ENCODE data around the gene PLCB1.

DNA sequence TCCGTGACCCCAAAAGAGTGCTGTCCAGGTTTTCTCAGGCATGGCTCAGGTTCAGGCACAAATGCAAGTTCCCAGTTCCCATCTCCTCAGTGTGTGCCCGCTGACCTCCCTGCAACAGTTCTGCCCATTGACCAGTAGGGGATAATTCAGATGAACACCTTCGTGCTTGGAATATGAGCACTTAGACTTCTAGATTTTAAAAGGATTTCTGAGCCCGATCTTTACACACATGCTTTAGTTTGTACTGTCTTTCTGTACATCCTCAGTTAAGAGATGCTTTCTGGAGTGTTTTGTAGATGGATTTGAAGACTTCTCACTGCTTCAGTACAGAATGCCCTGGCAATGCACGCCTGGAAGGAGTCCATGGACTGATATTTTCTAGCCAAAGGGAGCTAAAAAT, 697.2 kb downstream of the PLCB1 start:
- no peak for TF ChIP-seq EZH2 (IDR thresholded peaks at IDR 0.05; ENCODE audit: borderline replicate concordance, low read depth, low read length, severe bottlenecking)
- TF ChIP-seq, protein P1, sequence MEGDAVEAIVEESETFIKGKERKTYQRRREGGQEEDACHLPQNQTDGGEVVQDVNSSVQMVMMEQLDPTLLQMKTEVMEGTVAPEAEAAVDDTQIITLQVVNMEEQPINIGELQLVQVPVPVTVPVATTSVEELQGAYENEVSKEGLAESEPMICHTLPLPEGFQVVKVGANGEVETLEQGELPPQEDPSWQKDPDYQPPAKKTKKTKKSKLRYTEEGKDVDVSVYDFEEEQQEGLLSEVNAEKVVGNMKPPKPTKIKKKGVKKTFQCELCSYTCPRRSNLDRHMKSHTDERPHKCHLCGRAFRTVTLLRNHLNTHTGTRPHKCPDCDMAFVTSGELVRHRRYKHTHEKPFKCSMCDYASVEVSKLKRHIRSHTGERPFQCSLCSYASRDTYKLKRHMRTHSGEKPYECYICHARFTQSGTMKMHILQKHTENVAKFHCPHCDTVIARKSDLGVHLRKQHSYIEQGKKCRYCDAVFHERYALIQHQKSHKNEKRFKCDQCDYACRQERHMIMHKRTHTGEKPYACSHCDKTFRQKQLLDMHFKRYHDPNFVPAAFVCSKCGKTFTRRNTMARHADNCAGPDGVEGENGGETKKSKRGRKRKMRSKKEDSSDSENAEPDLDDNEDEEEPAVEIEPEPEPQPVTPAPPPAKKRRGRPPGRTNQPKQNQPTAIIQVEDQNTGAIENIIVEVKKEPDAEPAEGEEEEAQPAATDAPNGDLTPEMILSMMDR (IDR thresholded peaks at IDR 0.05; ENCODE audit: borderline replicate concordance, extremely low read depth, low read length, poor library complexity, severe bottlenecking): no peak
